Right renal pelvis (tissue), 4 donors: ENCODE data around the gene LY6G5C. TPM values are rescaled to one million over a fixed set of nuclear protein-coding genes. Genes with fewer than 3 reads are reported as not detected.

Experiments used
- polyA plus RNA-seq, 4 donors: library from polyadenylated mRNA; unstranded; fragments of 120-200 nt; gene quantifications; one replicate each; pipeline ENCODE4 v1.2.1, GENCODE V29; 2013; ENCODE audit not compliant: insufficient read length in 4 of 4

Gene LY6G5C
- polyA plus RNA-seq, 4 donors: 2.4 to 3.3 (median 2.7) TPM

Other genes starting within 250 kb of the LY6G5C start
- gene MICB, start 182.9 kb downstream of the LY6G5C start, polyA plus RNA-seq: 1 to 10 TPM in 3 of 4 donors, under 1 TPM in 1; 0.80 to 1.6 (median 1.4) TPM
- gene MCCD1, start 152.1 kb downstream of the LY6G5C start, polyA plus RNA-seq: 10 to 100 TPM; 14.0 to 27.9 (median 20.6) TPM
- 100 to 1,000 TPM; 498 to 550 (median 542) TPM for gene DDX39B, start 139.1 kb downstream of the LY6G5C start, polyA plus RNA-seq
- gene ATP6V1G2, start 134.5 kb downstream of the LY6G5C start, polyA plus RNA-seq: 10 to 100 TPM in 1 of 4 donors, 1 to 10 TPM in 3; 6.4 to 11.8 (median 7.3) TPM
- gene NFKBIL1, start 133.5 kb downstream of the LY6G5C start, polyA plus RNA-seq: 10 to 100 TPM; 19.1 to 27.4 (median 20.8) TPM
- under 1 TPM; 0.22 to 0.45 (median 0.34) TPM for gene LTA, start 108.8 kb downstream of the LY6G5C start, polyA plus RNA-seq
- gene TNF, start 105.5 kb downstream of the LY6G5C start, polyA plus RNA-seq: under 1 TPM; 0.08 to 0.28 (median 0.16) TPM
- 1 to 10 TPM; 1.0 to 2.3 (median 1.2) TPM for gene LTB, start 98.6 kb downstream of the LY6G5C start, polyA plus RNA-seq
- gene LST1, start 94.8 kb downstream of the LY6G5C start, polyA plus RNA-seq: 1 to 10 TPM; 3.8 to 7.0 (median 4.7) TPM
- under 1 TPM in 1 of 4 donors, not detected in 3; 0.25 TPM for gene NCR3, start 88.1 kb downstream of the LY6G5C start, polyA plus RNA-seq
- 10 to 100 TPM; 73.2 to 86.0 (median 82.3) TPM for gene AIF1, start 65.8 kb downstream of the LY6G5C start, polyA plus RNA-seq
- gene PRRC2A, start 60.4 kb downstream of the LY6G5C start, polyA plus RNA-seq: 100 to 1,000 TPM; 158 to 215 (median 172) TPM
- gene BAG6, start 28.4 kb downstream of the LY6G5C start, polyA plus RNA-seq: 100 to 1,000 TPM; 236 to 267 (median 247) TPM
- gene APOM, start 25.2 kb downstream of the LY6G5C start, polyA plus RNA-seq: 100 to 1,000 TPM in 3 of 4 donors, 10 to 100 TPM in 1; 91.2 to 139 (median 117) TPM
- 10 to 100 TPM; 20.0 to 22.5 (median 20.7) TPM for gene C6orf47, start 20.3 kb downstream of the LY6G5C start, polyA plus RNA-seq
- gene GPANK1, start 16.1 kb downstream of the LY6G5C start, polyA plus RNA-seq: 10 to 100 TPM; 25.6 to 28.8 (median 26.0) TPM
- 100 to 1,000 TPM; 237 to 255 (median 246) TPM for gene CSNK2B, start 15.0 kb downstream of the LY6G5C start, polyA plus RNA-seq
- 10 to 100 TPM; 14.0 to 21.3 (median 15.2) TPM for gene LY6G5B, start 11.1 kb downstream of the LY6G5C start, polyA plus RNA-seq
- 10 to 100 TPM; 52.5 to 62.6 (median 52.9) TPM for gene ABHD16A, start 22.3 kb upstream of the LY6G5C start, polyA plus RNA-seq
- gene LY6G6F, start 25.8 kb upstream of the LY6G5C start, polyA plus RNA-seq: 1 to 10 TPM in 1 of 4 donors, under 1 TPM in 3; 0.33 to 1.0 (median 0.80) TPM
- gene LY6G6D, start 34.3 kb upstream of the LY6G5C start, polyA plus RNA-seq: under 1 TPM in 1 of 4 donors, not detected in 3; 0.82 TPM
- gene LY6G6C, start 40.7 kb upstream of the LY6G5C start, polyA plus RNA-seq: under 1 TPM in 3 of 4 donors, not detected in 1; 0.28 to 0.43 (median 0.40) TPM
- gene MPIG6B, start 42.3 kb upstream of the LY6G5C start, polyA plus RNA-seq: 1 to 10 TPM in 3 of 4 donors, under 1 TPM in 1; 0.96 to 3.8 (median 1.2) TPM
- 100 to 1,000 TPM; 148 to 230 (median 168) TPM for gene DDAH2, start 48.2 kb upstream of the LY6G5C start, polyA plus RNA-seq
- 100 to 1,000 TPM; 290 to 327 (median 297) TPM for gene CLIC1, start 55.5 kb upstream of the LY6G5C start, polyA plus RNA-seq
- 10 to 100 TPM; 18.3 to 25.7 (median 20.5) TPM for gene MSH5, start 58.9 kb upstream of the LY6G5C start, polyA plus RNA-seq
- 1 to 10 TPM; 2.7 to 9.2 (median 5.6) TPM for gene SAPCD1, start 81.6 kb upstream of the LY6G5C start, polyA plus RNA-seq
- gene VWA7, start 96.3 kb upstream of the LY6G5C start, polyA plus RNA-seq: 10 to 100 TPM in 1 of 4 donors, 1 to 10 TPM in 3; 7.1 to 10.4 (median 8.7) TPM
- gene VARS1, start 114.7 kb upstream of the LY6G5C start, polyA plus RNA-seq: 10 to 100 TPM; 56.8 to 59.8 (median 59.0) TPM
- gene LSM2, start 125.9 kb upstream of the LY6G5C start, polyA plus RNA-seq: 10 to 100 TPM; 82.9 to 92.5 (median 84.0) TPM
- gene HSPA1L, start 134.2 kb upstream of the LY6G5C start, polyA plus RNA-seq: 1 to 10 TPM; 3.8 to 4.8 (median 4.0) TPM
- 100 to 1,000 TPM in 2 of 4 donors, 10 to 100 TPM in 2; 93.4 to 143 (median 105) TPM for gene HSPA1A, start 134.5 kb upstream of the LY6G5C start, polyA plus RNA-seq
- gene HSPA1B, start 146.7 kb upstream of the LY6G5C start, polyA plus RNA-seq: 100 to 1,000 TPM; 106 to 189 (median 147) TPM
- 10 to 100 TPM; 76.5 to 91.2 (median 76.6) TPM for gene NEU1, start 181.8 kb upstream of the LY6G5C start, polyA plus RNA-seq
- gene SLC44A4, start 197.9 kb upstream of the LY6G5C start, polyA plus RNA-seq: 10 to 100 TPM; 44.2 to 55.2 (median 44.7) TPM
- gene EHMT2, start 216.6 kb upstream of the LY6G5C start, polyA plus RNA-seq: 10 to 100 TPM; 71.6 to 88.6 (median 77.8) TPM
- gene ZBTB12, start 221.0 kb upstream of the LY6G5C start, polyA plus RNA-seq: 10 to 100 TPM; 21.6 to 27.7 (median 23.0) TPM
- 1 to 10 TPM; 3.6 to 5.6 (median 4.3) TPM for gene C2, start 246.7 kb upstream of the LY6G5C start, polyA plus RNA-seq